Stimulated activated CD4-positive, alpha-beta T cell treated with anti-CD3 and anti-CD28 coated beads, Interleukin-2, amount 100 ng/mL, for 48 hours (primary cell): ENCODE results near the gene AGAP5.

Experiments
- DNase-seq, 2 donors: peaks; one replicate each; pipeline ENCODE4 v3.0.0-alpha.2; 2020

AGAP5 gene

DNA sequence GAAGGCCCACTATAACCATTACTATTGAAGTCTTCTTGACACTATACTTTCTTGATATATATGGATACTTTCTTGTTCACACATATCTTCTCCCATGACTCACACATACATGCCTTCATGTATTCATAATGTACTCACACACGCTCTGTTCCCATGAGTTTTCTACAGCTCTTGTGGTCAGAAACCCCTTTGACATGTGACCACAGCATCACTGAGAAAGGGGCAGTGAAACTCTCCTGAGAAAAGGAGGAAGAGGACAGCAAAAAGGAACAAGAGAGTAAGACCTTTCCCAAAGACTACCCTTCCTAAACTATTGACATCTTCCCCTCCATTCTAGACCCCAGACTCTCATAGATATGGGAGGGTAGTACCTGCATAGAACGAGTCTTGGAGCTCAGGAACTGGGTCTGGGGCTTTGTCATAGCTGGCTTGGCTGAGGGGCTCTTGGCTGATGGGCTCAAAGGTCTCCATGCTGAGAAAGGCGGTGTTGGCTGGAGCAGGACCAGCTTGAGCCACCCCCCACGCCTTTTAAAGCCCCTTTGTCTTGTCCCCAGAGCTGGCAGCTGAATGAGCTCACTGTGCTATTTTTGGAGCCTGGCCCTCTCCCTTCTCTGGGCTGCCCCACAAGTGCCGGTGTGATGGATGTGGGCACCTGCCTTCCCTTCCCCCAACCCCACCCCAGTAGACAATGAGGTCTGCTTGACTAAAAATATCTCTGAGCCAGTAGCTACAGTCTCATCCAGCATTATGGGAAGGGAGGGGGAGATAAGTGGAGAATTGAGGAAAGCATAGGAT is 47.2 kb downstream of the AGAP5 start:
- no peak for DNase-seq

DNA sequence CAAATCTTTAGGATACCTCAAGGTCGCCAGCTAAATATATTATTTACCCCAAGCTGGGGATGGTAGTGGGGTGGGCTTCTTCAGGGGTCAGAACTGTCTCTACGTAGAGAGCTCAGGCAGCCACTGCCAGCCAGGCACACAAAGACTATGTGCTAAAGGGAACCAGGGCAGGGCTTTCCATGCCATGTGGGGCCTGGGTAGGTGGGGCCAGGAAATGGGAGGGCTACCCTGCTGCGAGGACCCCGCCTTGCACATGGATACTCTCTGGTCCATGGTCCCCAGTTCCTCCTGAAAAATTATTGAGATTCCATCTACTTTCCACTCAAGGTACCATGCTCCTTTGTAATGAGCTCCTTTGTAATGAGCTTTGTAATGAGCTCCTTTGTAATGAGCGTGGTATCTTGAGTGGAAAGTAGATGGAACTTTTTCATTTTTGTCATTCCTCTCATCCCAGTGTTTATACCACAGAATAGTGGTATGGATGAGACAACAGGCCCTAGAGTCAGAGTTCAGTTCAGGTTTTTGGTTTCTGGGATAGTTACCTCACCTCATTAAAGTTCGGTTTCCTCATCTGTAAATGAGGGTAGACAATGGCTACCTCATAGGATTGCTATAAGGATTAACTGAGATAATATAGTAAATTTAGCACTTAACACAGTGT is 47.9 kb downstream of the AGAP5 start:
- DNase-seq = no peak

DNA sequence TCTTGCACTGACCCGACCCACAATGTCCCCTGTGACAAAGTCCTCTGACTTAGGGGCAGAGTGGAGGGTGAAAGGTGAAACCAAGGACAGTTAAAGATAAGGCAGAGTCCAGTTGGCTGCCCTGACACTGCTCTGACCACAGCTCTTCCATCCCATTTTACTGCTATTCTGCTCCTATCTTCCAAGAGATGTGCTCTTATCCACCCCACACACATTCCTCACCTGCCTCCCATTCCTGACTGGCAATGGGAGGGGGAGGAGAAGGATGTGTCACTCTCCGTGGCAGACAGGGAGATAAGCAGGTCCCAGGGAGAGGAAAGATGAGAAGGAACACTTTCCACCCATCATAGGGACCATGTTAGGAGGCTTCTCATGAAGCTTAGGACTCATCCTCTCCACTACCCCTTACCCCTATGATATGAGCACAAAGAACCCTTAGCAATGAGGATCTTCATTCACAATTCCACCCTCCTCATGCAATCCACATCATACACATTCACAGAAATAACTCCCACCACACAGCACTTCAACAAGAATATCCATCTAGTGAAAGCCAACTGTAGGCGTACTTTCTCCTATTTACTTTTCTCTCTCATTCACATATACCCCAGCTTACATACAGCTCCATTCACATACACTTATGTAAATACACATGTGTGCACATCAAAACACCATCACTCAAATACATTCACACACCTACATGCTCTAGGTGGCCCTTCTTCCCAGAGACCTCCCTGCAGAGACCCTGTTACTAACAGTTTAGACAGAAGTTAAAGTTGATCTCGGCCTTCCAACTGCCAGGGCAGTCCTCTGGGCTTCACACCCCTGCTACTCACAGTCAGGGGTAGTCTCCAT is 48.7 kb downstream of the AGAP5 start:
- DNase-seq = no peak

DNA sequence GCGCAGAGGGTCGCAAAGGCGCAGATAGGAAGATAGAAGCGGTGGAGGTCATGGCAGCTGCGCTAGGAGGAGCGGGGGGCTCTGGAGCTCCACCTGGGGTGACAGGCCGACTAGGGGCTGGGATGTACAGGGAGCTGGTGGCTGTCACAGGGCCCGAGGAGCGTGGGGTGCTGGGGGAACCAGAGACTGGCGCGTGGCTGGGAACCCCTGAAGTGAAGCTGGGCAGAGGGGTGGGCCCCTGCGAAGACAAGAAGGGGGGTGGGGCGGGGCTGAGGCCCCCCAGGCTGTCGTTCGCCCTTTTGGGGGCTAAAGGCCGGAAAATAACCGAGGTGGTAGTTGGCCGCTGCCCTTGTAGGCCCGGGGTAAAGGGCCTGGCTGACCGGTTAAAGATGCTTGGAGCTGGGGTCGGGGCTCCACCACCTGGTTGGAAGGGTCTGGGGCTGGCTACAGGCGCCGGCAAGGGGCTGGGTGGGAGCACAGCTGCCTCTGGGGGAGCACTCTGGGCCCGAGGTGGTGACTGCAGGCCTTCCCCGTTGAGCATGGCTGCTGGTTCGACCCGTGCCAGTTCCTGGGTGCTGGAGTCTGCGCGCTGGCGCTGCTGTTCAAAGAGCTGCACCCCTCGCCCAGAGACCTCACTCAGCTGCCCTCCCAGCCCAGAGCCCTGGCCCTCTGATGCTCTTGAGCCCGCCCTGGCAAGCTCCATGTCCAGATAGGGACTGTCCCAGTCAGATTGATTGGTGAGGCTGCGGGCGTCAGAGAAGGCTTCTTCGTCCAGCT is 49.8 kb downstream of the AGAP5 start:
- DNase-seq = no peak

DNA sequence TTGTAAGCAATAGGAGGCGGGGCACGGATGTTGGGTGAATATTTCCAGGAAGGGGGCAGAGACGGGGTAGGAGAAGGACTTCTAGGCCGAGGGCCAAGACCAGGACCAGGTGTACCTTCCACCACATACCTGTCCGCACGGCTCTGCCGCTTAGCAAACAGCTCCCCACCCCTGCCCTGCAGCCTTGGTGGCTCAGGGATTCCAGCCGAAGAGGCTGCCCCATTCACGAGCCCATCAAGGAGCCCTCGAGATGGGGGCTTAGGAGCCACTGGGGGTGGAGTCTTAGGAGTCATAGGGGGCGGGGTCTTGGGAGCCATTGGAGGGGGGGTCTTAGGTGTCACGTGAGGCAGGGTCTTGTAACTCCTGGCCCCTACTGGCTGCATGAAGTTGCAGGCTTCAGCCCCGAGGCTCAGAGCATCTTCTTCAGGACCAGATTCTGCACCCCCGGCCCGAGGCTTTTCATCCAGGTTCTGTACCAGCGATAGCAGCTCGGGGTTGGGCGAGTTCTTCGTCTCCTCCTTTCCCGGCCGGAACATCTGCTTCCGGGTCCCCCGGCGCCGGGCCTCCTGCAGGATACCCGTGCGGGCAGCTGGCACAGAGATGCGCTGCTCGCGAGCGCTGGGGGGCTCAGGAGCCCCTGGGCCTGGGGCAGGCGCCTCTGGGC is 50.6 kb downstream of the AGAP5 start:
- peak; percentile 12 to 35 for DNase-seq

DNA sequence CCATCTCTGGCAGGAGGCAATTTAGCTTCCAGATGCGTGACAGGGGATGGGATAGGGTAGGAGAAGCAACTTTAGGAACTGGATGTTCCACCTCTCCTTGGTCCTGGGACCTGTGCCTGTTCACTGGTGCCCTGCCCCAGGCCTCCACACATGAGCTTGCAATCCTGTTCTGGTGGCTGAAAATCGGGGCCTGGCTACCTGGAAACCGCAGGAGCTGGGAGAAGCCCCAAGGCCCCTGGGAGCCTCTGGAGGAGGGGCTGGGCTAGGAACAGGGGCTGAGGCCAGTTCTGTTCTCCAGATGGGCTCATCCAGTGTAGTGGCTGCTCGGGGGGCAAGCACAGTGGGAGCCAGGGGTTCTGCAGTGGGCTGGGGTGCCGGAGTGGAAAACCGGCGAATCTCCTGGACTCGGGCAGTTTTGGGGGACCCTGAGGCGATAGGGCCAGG is 51.3 kb downstream of the AGAP5 start:
- no peak for DNase-seq

DNA sequence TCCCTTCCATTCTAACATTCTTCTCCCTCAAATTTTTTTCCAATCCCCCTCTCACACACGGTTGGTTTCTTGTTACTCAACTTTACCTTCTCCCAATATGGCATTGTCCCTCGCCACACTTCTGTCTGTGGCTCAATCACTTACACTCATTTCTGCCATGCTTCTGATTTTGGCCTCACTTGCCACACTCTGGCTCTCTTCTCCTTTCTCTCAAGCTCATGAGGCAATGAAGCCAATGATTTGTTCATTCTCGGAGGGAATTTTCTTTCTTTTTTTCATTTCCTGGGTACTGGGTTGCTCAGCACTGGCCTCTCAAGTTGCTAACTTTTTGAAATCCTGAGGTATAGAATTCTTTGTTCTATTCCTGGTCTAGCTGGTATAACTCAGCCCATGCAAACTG is 52.7 kb downstream of the AGAP5 start:
- DNase-seq = no peak

DNA sequence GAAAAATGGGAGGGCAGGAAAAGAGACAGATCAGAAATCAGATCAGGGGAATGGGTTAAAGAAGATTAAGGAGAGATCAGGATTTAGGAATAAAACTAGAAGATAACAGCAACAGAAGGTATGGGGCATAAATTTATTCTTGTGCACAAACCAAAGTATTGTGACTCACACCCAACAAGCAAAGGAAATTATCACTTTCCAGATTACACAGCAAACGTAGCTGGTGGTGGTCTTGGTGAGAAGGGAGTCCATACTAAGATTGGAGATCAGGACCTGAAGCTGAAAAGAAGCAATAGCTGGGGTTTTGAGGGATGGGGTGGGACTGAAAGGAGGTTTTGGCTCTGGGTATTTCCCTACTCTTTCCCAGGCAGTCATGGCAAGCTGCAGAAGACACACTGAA is 53.1 kb downstream of the AGAP5 start:
- DNase-seq = no peak

DNA sequence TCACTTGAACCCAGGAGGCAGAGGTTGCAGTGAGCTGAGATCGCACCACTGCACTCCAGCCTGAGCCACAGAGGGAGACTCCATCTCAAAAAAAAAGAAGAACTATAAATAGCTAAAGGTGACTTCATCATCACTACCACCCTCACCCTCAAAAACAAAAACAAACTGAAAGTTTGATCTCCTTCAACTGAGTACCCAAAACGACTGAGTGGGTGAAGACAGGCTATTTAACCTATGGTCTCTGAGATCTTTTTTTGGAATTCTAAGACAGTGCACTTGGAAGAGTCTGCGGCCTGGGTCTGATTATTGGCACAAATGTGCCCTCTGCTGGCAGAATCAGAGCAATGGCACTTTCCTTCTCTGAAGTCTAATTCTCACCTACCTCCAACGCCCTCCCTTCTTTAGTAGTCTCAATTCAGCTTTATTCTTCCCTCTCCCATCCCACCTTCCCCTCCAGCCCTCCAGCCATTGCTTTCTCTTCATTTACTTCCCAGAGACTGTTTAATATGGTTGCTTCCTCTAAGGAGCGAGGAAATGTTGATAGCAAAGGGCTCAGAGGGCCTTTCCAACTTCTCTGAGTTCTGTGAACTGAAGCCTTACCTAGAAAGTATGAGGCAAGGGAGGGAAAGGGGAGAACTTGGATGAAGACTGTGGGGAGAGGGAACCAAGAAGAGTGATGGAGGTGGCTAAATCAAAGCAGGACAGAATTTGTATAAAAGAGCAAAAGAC is 53.7 kb downstream of the AGAP5 start:
- peak; percentile 34 to 36 for DNase-seq

DNA sequence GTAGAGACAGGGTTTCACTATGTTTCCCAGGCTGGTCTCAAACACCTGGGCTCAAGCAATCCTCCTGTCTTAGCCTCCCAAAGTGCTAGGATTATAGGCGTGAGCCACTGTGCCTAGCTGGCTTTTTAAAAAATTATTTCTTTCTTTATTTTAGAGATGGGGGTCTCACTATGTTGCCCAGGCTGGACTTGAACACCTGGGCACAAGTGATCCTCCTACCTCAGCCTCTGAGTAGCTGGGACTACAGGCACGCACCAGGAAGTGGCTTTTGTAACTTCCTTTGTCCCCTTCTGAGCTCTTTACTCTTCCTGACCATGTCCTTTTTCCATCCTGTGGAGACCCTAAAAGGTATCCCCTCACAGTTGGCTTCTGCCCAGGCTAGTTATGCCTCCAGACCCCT is 54.5 kb downstream of the AGAP5 start:
- no peak for DNase-seq

DNA sequence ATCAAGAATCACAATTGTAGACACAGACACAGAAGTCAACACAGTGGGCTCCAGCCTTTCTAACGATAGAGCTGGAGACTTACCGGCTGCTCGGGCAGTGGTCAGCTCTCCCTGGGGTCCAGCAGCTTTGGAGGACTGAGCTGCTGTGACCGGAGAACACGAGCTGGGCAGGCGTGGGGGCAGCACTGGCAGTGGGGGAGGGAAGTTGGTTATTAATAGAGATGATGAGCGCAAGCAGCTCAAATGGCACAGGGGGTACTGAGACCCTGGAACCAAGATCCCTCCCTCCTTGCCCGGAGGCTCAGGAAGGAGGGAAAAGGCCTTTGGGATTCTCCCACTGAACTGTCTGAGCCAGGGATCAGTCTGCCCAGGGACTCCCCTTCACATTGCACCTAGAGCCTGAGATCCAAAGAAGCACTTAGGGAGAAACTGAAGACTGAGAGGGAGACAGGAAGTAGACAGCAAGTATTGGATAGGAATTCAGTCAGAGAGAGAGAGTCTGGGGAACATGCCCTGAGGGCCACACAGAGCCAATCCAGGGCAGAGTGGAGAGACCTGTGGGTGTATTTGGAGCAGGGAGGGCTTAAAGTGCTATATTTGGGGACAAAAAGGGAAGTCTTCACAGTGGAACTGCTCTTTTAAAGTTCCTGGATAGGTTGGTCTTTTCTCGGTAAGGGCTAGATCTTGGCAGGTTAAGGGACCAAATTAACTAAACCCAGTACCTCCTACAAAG is 56.4 kb downstream of the AGAP5 start, which contains the start of gene MYOZ1:
TSS of gene MYOZ1 (minus strand) at position 147 of the 733 bp plus-strand sequence. CDS start 1,457 bp downstream, outside the sequence.
- DNase-seq = no peak

DNA sequence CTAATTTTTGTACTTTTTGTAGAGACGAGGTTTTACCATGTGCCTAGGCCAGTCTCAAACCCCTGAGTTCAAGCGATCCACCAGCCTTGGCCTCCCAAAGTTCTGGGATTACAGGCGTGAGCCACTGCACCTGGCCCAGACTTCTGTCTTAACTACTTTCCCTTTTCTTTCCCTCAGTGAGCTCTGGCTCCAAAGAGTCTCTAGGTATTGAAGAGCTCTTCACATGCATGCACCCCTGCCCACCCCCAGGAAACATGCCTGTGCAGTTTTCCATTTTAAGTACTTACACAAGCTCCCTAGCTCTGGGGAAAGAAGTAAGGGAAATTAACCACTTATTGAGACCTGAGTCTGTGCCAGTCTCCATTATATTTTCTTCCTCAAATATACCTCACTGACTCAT is 58.6 kb downstream of the AGAP5 start:
- no peak for DNase-seq

DNA sequence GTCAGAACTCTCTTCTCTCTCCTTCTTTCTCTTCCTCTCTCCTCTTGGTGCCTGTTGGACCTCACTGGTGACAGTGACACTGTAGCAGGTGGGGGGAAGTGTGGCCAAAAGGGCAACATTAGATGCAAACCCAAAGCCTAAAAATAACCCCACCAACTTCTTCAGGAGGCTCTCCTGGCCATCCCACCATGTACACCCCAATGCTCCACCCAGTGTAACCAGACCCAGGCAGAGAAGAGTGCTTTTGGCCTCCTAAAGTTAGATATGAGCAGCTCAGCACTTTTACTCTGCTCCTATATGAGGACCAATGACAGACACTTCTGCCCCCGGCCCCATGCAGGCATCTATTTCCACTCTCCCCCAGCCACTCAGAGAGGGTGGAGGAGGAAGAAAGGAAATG is 62.1 kb downstream of the AGAP5 start:
- no peak for DNase-seq

DNA sequence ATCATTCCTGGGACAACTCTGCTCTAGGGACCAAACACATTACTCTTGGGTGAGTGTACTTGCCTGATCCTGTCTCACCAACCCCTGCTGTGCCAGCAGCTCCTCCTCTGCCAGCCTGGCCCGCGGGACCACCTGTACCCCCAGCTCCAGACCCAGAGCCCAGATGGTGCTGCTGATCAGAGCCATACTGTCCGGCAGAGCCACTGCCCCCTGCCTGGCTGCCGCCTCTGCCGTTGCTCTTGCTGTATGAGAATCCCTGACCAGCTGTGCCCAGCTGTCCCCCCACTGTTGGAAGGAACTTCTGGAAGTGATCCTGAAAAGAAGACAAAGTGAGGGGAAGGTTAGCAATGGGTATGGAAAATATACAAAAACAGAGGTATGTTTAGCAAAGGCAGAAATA is 63.5 kb downstream of the AGAP5 start:
- no peak for DNase-seq

DNA sequence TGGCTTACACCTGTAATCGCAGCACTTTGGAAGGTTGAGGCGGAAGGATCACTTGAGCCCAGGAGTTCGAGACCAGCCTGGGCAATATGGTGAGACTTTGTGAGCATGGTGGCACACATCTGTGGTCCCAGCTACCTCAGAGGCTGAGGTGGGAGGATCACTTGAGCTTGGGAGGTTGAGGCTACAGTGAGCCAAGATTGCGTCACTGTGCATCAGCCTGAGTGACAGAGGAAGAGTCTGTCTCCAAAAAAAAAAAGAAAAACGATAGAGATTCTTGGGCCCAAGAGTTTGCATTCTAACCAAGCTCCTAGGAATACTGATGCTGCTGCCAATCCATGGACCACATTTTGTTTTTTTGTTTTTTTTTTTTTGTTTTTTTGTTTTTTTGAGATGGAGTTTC is 68.7 kb downstream of the AGAP5 start:
- DNase-seq = no peak

DNA sequence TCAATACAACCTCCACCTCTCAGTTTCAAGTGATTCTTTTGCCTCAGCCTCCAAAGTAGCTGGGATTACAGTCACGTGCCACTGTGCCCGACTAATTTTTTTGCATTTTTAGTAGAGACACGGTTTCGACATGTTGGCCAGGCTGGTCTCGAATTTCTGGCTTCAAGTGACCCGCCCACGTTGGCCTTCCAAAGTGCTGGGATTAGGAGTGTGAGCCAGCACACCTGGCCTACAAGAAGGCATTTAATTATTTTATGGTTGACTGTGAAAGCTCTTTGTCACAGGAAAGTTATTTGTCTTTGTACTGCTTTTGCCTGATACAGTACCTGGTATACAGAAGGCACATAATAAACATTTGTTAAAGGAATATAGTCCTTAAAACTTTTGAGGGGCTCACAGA is 69.5 kb downstream of the AGAP5 start:
- no peak for DNase-seq

DNA sequence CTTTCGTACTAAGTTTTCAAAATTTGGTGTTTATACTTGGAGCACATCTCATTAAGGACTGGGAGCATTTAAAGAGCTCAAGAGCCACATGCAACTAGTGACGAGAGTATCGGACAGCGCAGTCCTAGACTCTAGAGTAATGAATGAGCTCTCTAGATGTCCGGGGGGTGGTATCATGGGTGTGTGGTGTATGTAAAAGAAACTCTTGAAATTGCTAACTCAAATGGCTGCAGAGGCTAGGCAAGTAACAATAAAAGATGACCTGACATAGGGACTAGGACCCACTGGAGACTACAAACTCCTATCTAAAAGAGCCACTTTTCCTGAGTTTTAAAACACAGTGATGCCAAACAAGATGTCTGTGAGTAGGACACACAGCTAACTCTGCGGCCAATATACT is 70.6 kb downstream of the AGAP5 start:
- no peak for DNase-seq

DNA sequence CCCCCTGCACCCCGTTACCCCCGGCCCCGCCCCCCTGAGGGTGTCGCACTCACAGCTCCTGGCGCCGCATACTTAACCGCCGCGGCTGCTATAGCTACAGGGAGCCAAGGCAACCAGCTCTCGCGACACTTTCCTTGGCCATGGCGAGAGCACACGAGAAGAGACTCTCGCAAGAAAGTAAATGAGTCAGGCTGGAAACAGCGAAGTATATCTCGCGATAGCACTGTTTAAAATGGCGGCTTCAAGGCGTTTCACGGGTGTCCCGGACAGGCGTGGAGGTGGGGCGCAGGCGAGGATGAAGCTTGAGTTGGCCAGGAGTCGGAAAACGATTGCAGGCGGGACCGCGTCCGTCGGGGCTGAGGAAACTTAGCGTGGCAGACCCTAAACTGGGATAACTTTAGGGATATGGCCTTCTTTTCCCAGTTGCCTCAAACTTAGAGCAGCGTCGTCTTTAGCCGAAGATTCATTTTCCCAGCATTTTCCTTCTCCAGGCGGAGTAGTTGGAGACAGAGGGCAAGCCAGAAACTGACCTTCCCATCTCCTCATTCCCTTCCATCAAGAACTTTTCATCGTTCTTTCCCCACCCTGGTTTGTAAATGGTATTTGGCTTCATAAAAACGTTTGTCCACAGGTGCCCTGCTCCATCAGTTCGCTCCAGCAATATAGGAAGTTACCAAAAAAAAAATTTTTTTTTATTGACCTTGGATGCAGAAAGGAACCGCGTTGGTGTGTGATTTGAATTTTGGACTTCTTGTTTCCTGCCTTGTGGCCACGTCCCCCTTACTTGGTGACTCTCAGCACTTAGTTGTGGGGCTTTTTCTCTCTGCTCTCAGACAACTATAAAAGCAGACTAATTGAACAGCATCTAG is 71.8 kb downstream of the AGAP5 start:
- DNase-seq = peak; percentile 84 to 86

DNA sequence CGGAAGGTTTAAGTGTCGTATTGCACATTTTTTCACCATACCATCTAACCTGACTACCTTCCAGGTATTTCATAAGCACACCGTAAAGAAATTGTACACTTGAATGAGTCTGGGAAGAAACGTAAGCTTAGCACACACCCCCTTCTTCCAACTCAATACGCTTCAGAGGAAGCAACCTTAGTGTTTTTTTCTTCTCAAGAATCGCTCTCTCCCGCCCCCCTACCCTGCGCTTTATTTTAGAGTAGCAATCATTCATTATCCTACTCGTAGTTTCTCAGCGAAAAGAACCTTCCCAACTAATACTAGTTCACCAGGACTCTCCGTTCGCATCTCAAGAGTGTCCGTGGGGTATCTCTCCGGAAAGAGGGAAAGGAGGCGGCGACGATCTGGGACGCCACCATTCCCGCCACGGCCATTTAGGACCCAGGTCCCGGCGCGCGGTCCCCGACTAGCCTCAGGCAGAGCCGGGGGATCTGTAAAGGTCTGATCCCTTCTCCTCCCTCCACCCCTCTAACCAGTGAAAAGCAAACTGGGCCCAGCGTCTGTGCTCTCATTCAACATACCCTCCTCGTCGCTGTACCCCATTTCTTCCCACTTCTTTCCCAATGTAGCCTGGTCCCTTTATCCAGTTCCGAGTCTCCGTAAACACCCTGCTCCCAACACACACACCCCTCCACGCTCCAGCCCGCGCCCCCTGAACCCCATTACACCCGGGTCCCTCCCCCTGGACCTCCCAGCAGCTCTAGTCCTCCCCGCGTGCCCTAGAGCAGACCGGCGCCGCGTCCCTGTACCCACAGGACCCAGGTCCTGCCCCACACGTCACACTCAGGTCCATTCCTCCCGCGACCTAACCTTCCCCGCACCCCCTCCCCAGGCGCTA is 72.7 kb downstream of the AGAP5 start:
- DNase-seq = no peak
